Measurements from ENCODE around the gene DVL1. TPM values are rescaled to one million over a fixed set of nuclear protein-coding genes. Genes with fewer than 3 reads are reported as not detected.

Gene DVL1
- total and polyA plus RNA-seq, 9 of the 15 experiments (the other 6 are each of a cell fraction or from before 2014, with no cell fraction given): 0.62 to 135 (median 24.3) TPM

GRCh38 chr1:1373815-1374588 lies 24.8 kb upstream of the DVL1 start (continued):
- TF ChIP-seq STAT6 (CRISPR knock-in tag; IDR thresholded peaks at IDR 0.05): 0 out of 2 replicates have a peak, but pooled peaks have one; percentile 26
- TF ChIP-seq TFAP4 (CRISPR knock-in tag; IDR thresholded peaks at IDR 0.05; ENCODE audit: borderline replicate concordance): peak; percentile 30; the same call in 1 of the 2 replicates
- TF ChIP-seq ZNF639 (CRISPR knock-in tag; conservative IDR thresholded peaks at IDR 0.05 in 1 of 2, IDR thresholded peaks at IDR 0.05 in 1 of 2): no peak
- TF ChIP-seq ZNF436 (CRISPR knock-in tag; IDR thresholded peaks at IDR 0.05): no peak
- no peak for TF ChIP-seq GTF2F1 (IDR thresholded peaks at IDR 0.05; ENCODE audit: low read depth, low read length)
- no peak for TF ChIP-seq ADNP (tag; IDR thresholded peaks at IDR 0.05)
- TF ChIP-seq ATF6 (CRISPR knock-in tag; IDR thresholded peaks at IDR 0.05): no peak
- TF ChIP-seq CREBBP (IDR thresholded peaks at IDR 0.05; ENCODE audit: low read depth, low read length): no peak
- no peak for TF ChIP-seq NFE2L1 (tag; IDR thresholded peaks at IDR 0.05; ENCODE audit: borderline replicate concordance, low read depth)
- TF ChIP-seq SRF (CRISPR knock-in tag; IDR thresholded peaks at IDR 0.05): no peak
- TF ChIP-seq RB1 (IDR thresholded peaks at IDR 0.05; ENCODE audit: low read depth): 0 out of 2 replicates have a peak, but pooled peaks have one; percentile 2
- no peak for TF ChIP-seq NONO (IDR thresholded peaks at IDR 0.05; ENCODE audit: low read depth in 2 of 2, low read length in 1 of 2)
- no peak for TF ChIP-seq ZNF354B (CRISPR knock-in tag; IDR thresholded peaks at IDR 0.05)
- TF ChIP-seq JUN (IDR thresholded peaks at IDR 0.05; ENCODE audit: borderline replicate concordance, low read depth, low read length): no peak
- TF ChIP-seq JUN (CRISPR knock-in tag; IDR thresholded peaks at IDR 0.05; ENCODE audit: borderline replicate concordance): no peak
- no peak for TF ChIP-seq SRSF1 (IDR thresholded peaks at IDR 0.05; ENCODE audit: low read depth, low read length)
